PC-9 (cell line): ENCODE measurements around the gene MYO18A.

ENCODE experiments used
- EZH2 ChIP-seq: fragments of 200-600 bp; sonication (generic); IDR thresholded peaks from 2 replicates; pipeline ENCODE4 v1.8.0; 2017; ENCODE audit warnings: antibody characterized with exemption, low read depth
- TF ChIP-seq, protein P1 (sequence below): fragments of 200-600 bp; sonication (generic); conservative IDR thresholded peaks from 2 replicates; pipeline ENCODE4 v1.6.1; 2017; ENCODE audit warnings: mixed run types, antibody characterized with exemption, mild to moderate bottlenecking, moderate library complexity

DNA sequence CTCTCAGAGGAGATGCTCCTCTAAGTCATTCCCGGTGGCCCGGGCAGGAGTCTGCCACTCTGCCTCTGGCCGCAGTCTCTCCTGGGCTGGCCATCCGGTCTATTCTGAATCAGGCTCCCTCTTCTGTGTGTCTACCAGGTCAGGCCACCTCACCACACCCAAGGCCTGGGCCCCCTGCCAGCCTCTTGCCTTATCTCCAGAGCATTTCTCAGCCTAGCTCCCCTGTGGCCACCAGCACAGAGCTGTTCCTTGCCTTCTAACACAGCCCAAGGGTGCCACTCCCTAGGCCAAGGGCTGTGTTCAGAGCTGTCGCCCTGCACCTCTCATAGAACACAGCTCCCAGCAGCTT, 55.3 kb downstream of the MYO18A start:
- TF ChIP-seq, protein P1, sequence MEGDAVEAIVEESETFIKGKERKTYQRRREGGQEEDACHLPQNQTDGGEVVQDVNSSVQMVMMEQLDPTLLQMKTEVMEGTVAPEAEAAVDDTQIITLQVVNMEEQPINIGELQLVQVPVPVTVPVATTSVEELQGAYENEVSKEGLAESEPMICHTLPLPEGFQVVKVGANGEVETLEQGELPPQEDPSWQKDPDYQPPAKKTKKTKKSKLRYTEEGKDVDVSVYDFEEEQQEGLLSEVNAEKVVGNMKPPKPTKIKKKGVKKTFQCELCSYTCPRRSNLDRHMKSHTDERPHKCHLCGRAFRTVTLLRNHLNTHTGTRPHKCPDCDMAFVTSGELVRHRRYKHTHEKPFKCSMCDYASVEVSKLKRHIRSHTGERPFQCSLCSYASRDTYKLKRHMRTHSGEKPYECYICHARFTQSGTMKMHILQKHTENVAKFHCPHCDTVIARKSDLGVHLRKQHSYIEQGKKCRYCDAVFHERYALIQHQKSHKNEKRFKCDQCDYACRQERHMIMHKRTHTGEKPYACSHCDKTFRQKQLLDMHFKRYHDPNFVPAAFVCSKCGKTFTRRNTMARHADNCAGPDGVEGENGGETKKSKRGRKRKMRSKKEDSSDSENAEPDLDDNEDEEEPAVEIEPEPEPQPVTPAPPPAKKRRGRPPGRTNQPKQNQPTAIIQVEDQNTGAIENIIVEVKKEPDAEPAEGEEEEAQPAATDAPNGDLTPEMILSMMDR, result no peak
- TF ChIP-seq EZH2, result no peak
